Mucosa of descending colon (tissue), 3 donors: ENCODE measurements around the gene PLXDC2. TPM values are rescaled to one million over a fixed set of nuclear protein-coding genes. Genes with fewer than 3 reads are reported as not detected.
"Not testable (repeated sequence)": the region's sequence is repeated elsewhere in the genome, so short reads cannot be mapped to it uniquely, and the experiment has no call there.

Source experiments
- ATAC-seq: fragments of 200-7000 bp; cut with Tn5 transposase; one replicate; pipeline ENCODE4 v1.9.1; 2020; ENCODE audit warnings: mild to moderate bottlenecking, moderate library complexity
- DNase-seq, 3 donors: peaks; one replicate each; pipeline ENCODE4 v3.0.0-alpha.2; 2020
- H3K36me3 ChIP-seq: fragments of 200-600 bp; one replicate; pipeline ENCODE4 v1.8.0; 2021; ENCODE audit warnings: low read depth, mild to moderate bottlenecking
- H3K4me1 ChIP-seq: fragments of 200-600 bp; one replicate; pipeline ENCODE4 v1.8.0; 2021; ENCODE audit warnings: low read depth, mild to moderate bottlenecking
- H3K4me3 ChIP-seq: fragments of 200-600 bp; one replicate; pipeline ENCODE4 v1.8.0; 2021; ENCODE audit warnings: mild to moderate bottlenecking
- H3K9me3 ChIP-seq: fragments of 200-600 bp; one replicate; pipeline ENCODE4 v1.8.0; 2021; ENCODE audit warnings: mild to moderate bottlenecking
- CTCF ChIP-seq: fragments of 200-600 bp; IDR thresholded peaks from one replicate; pipeline ENCODE4 v1.8.0; 2022; ENCODE audit warnings: antibody characterized with exemption, mild to moderate bottlenecking
- intact Hi-C, 2 donors: fragments of 100-400 bp; cut with DNase I in 1 of 2; cut with micrococcal nuclease in 1 of 2; formaldehyde crosslinking; loops; one replicate each; pipeline versions ENCODE4 v1.11.0 to v1.11.1; 2022; cut with DNase I, micrococcal nuclease
- total RNA-seq, 3 donors: library from RNA; stranded (reverse); fragmentation: NEBNext Ultra II Directional in 2 of 3; extraction: Animal tissue kit (Norgen Biotek cat#: 25700) in 2 of 3; gene quantifications; one replicate each; pipeline versions ENCODE4 v1.2.1 to v1.2.4, GENCODE V29; 2021 to 2023
- donor health status: DM: no; HTN: no; CAD: no; lungs with moderate emphysema.
- donor health status: DM: no; HTN: no; CAD: no.
- donor health status: DM: no; HTN: yes; CAD: no.

Gene PLXDC2
- total RNA-seq, 3 donors from 2014 or later = 19.9 to 31.6 (median 30.3) TPM

DNA sequence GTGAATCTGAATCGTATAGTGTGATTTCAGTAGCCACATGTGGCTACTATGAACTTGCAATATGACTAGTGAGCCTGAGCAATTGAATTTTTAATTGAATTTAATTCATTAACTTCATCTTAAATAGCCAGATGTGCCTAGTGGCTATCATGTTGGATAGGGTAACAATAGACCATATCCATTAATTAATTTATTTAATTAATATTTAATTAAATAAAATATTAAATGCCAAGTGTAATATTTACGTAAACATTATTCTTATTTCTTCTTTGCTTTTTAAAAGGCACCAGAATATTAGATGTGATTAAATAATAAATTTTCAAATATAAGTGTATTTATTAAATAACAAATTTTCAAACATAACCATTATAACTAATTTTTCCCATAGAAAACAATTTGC is 354.4 kb downstream of the PLXDC2 start:
- Histone ChIP-seq H3K36me3 (no peaks in the 10 kb centered on the region), H3K4me1 (no peaks in the 10 kb centered on the region), H3K9me3 (no peaks in the 10 kb centered on the region), H3K4me3 (no peak overlapping the region)
- TF ChIP-seq CTCF = no peak
- intact Hi-C loops = no loop called here
- DNase-seq = no peak
- ATAC-seq = no peak

DNA sequence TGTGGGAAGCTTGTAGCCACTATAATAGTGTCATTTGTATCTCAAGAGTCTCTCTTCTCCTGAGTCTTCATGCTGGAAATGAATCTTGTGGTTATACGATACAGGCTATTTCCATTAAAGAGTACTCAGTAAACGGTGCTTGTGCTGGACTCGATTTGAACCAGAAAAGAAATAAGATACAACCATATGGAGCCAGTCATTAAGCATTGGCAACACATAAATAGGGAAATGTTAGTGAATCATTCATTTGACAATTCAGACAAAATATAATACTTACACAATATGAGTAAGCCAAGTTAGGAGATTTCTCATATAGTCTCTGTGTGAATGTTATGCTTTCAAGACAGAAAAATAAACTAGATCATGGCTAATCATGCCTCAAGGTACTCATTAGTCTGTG is 356.8 kb downstream of the PLXDC2 start:
- Histone ChIP-seq H3K36me3 (no peaks in the 10 kb centered on the region), H3K4me1 (no peaks in the 10 kb centered on the region), H3K4me3 (no peak overlapping the region), H3K9me3 (no peaks in the 10 kb centered on the region)
- no peak for ATAC-seq
- intact Hi-C loops = no loop called here
- no peak for TF ChIP-seq CTCF
- no peak for DNase-seq

DNA sequence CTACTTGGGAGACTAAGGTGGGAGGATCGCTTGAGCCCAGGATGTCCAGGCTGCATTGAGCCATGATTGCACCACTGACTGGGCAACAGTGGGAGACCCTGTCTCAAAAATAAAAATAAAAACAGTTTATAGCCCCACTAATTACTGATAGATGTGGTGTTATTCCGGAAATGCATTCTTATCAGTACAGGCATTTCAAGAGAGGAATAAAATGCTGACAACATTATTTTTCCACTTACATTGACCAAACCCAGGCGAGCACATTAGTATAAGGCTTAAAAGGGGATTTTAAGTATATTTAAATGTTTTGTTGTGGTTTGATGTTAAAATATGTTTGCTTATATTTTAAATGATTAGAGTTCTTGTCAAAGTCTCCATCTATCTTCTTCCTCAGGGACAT is 359.5 kb downstream of the PLXDC2 start:
- ATAC-seq (no peak), DNase-seq (no peak)
- intact Hi-C loops = no loop called here
- Histone ChIP-seq H3K4me1 (no peaks in the 10 kb centered on the region), H3K9me3 (no peaks in the 10 kb centered on the region), H3K36me3 (no peaks in the 10 kb centered on the region), H3K4me3 (no peak overlapping the region)
- no peak for TF ChIP-seq CTCF

- intact Hi-C loops = no loop called here
- ATAC-seq = no peak
Measured at GRCh38 chr10:20180766-20181165, 364.5 kb downstream of the PLXDC2 start.

DNA sequence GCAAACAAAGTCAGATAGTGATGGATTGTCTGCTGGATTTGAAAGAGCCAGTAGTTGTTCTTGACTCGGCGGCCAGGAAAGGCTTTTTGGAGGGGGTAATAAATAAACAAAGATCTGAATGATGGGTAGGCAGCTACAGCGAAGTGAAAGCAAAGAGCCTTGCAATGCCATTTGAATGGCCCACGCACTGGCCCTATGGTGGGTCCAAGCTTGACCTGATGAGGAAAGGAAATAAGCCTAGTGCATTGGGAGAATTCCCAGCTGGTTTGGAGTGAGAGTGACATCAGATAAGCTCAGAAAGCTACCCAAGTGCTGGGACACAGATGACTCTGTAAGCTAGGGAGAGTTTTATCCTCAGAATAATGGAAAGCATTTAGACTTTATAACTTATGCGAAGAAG is 365.2 kb downstream of the PLXDC2 start:
- TF ChIP-seq CTCF = no peak
- H3K36me3 ChIP-seq = no peaks in the 10 kb centered on the region
- no peak overlapping the region for H3K4me3 ChIP-seq
- ATAC-seq (no peak), DNase-seq (no peak)
- no peaks in the 10 kb centered on the region for H3K4me1 ChIP-seq
- no peaks in the 10 kb centered on the region for H3K9me3 ChIP-seq
- intact Hi-C loops = no loop called here

More at GRCh38 chr10:20180766-20181165, 364.5 kb downstream of the PLXDC2 start:
- no peak for TF ChIP-seq CTCF
- no peaks in the 10 kb centered on the region for H3K36me3 ChIP-seq
- no peaks in the 10 kb centered on the region for H3K9me3 ChIP-seq
- no peak overlapping the region for H3K4me3 ChIP-seq
- H3K4me1 ChIP-seq = no peaks in the 10 kb centered on the region
- no peak for DNase-seq

- no peak for ATAC-seq
- H3K4me1 ChIP-seq = no peaks in the 10 kb centered on the region
- TF ChIP-seq CTCF = no peak
- intact Hi-C loops = no loop called here
- H3K9me3 ChIP-seq = no peaks in the 10 kb centered on the region
- no peak for DNase-seq
- H3K36me3 ChIP-seq = no peaks in the 10 kb centered on the region
- H3K4me3 ChIP-seq = no peak overlapping the region
Measured at GRCh38 chr10:20185116-20185515, 368.9 kb downstream of the PLXDC2 start.

DNA sequence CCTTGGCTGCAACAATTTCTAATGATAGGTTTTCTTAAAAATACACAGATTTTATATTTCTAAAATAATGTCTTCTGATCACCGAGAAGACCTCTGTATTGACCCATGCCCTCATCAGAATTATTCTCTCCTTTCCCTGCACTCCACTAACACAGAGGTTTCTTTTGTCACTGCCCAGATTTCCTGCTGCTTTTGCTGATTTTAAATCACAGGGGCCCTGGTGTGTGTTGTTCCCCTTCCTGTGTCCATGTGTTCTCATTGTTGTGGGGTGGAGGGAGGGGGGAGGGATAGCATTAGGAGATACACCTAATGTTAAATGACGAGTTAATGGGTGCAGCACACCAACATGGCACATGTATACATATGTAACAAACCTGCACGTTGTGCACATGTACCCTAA is 375.2 kb downstream of the PLXDC2 start:
- ATAC-seq, intact Hi-C loops: not testable (repeated sequence)

More for the DNA sequence above, 375.2 kb downstream of the PLXDC2 start:
- not testable (repeated sequence) for H3K4me3 ChIP-seq, H3K36me3 ChIP-seq, H3K4me1 ChIP-seq, DNase-seq, H3K9me3 ChIP-seq
